A549 (cell line): Measurements from ENCODE around the gene CACNA1C.

Source experiments
- RCOR1 ChIP-seq: fragments of 150-350 bp; IDR thresholded peaks from 2 replicates; pipeline ENCODE4 v1.6.1; 2014; ENCODE audit warnings: antibody characterized with exemption, low read length, low read depth
- ZC3H11A ChIP-seq: fragments of 450-650 bp; IDR thresholded peaks from 2 replicates; pipeline ENCODE4 v1.6.1; 2014; ENCODE audit warnings: antibody characterized with exemption, mild to moderate bottlenecking

GRCh38 chr12:2454601-2455177, 401.9 kb downstream of the CACNA1C start:
- TF ChIP-seq ZC3H11A (no peak), RCOR1 (no peak)
